GM12878 (cell line): ENCODE data around the gene GTPBP4. TPM values are rescaled to one million over a fixed set of nuclear protein-coding genes. Genes with fewer than 3 reads are reported as not detected.

ENCODE experiments used
- ATAC-seq: fragments of 200-7000 bp; cut with Tn5 transposase; 3 replicates; pipeline ENCODE4 v1.9.1; 2020; ENCODE audit warnings: mild to moderate bottlenecking, moderate library complexity
- BruUV-seq: library from RNA; stranded (reverse); fragments of 400-500 nt; replicated peaks from 2 replicates; lab custom pipeline; 2021; lab: Mats Ljungman, UMichigan
- CTCF ChIA-PET: fragments of 300-600 bp; sonication (Branson Sonifier 250); formaldehyde crosslinking; extraction: SDS; loops from one replicate; lab custom pipeline; 2021; ENCODE audit warnings: inconsistent platforms; lab: Yijun Ruan, JAX
- POLR2A ChIA-PET: fragments of 350-600 bp; formaldehyde crosslinking; extraction: SDS; loops from one replicate; lab custom pipeline; 2021; ENCODE audit warnings: inconsistent platforms; lab: Charles Lee
- RAD21 ChIA-PET: fragments of 300-600 bp; sonication (Branson Sonifier 250); formaldehyde crosslinking; loops from one replicate; lab custom pipeline; 2023; ENCODE audit warnings: antibody characterized with exemption; ENCODE audit not compliant: unreplicated experiment; lab: Charles Lee
- SMC1A ChIA-PET: fragments of 300-600 bp; sonication (Branson Sonifier 250); formaldehyde crosslinking; loops from one replicate; lab custom pipeline; 2023; ENCODE audit not compliant: unreplicated experiment, uncharacterized antibody; lab: Charles Lee
- DNase-seq: peaks from one replicate; pipeline ENCODE4 v3.0.0-alpha.2; 2011; ENCODE audit warnings: low read depth, low spot score
- FAIRE-seq: peaks from 3 replicates; lab custom pipeline; 2011; peaks lifted over from hg19 to GRCh38; lab: Jason Lieb, UNC
- H2AFZ ChIP-seq: 2 replicates; pipeline ENCODE4 v1.6.0; 2011; ENCODE audit warnings: low read depth, low read length, control low read depth; ENCODE audit not compliant: control insufficient read depth
- H3K27ac ChIP-seq: 2 replicates; pipeline ENCODE4 v1.5.1; 2011; ENCODE audit warnings: control low read depth; ENCODE audit not compliant: control insufficient read depth, insufficient read depth
- H3K27me3 ChIP-seq, 2 experiments: replicated peaks in 1 of 2; 2 replicates each; pipeline versions ENCODE4 v1.6.0 to v1.6.1; 2011; ENCODE audit warnings: low read length in 1 of 2; ENCODE audit not compliant: control insufficient read depth in 2 of 2, insufficient read depth in 2 of 2
- H3K36me3 ChIP-seq, 2 experiments: 2 replicates each; pipeline ENCODE4 v1.5.1; 2011; ENCODE audit warnings: low read length in 1 of 2; ENCODE audit not compliant: control insufficient read depth in 2 of 2, insufficient read depth in 2 of 2
- H3K4me1 ChIP-seq: 2 replicates; pipeline ENCODE4 v1.6.1; 2011; ENCODE audit warnings: mild to moderate bottlenecking, low read length, moderate library complexity, mixed read lengths; ENCODE audit not compliant: control insufficient read depth, insufficient read depth
- H3K4me2 ChIP-seq: 2 replicates; pipeline ENCODE4 v1.6.0; 2011; ENCODE audit warnings: control low read depth; ENCODE audit not compliant: control insufficient read depth, insufficient read depth
- H3K4me3 ChIP-seq: fragments of 200-600 bp; sonication (generic); 2 replicates; pipeline ENCODE4 v1.5.1; 2016
- H3K79me2 ChIP-seq: 2 replicates; pipeline ENCODE4 v1.6.0; 2011; ENCODE audit warnings: low read length; ENCODE audit not compliant: control insufficient read depth, insufficient read depth
- H3K9ac ChIP-seq: 2 replicates; pipeline ENCODE4 v1.8.0; 2011; ENCODE audit warnings: low read length, control low read depth, mixed read lengths; ENCODE audit not compliant: control insufficient read depth, insufficient read depth
- H3K9me3 ChIP-seq: replicated peaks from 3 replicates; pipeline ENCODE4 v1.5.1; 2011; ENCODE audit warnings: mild to moderate bottlenecking, low read length; ENCODE audit not compliant: control insufficient read depth, insufficient read depth
- H4K20me1 ChIP-seq: 2 replicates; pipeline ENCODE4 v1.6.0; 2011; ENCODE audit not compliant: control insufficient read depth, insufficient read depth
- CREM ChIP-seq: IDR thresholded peaks from 2 replicates; pipeline ENCODE4 v1.6.1; 2014; ENCODE audit warnings: antibody characterized with exemption, low read depth
- E4F1 ChIP-seq: fragments of 450-650 bp; IDR thresholded peaks from 2 replicates; pipeline ENCODE4 v1.6.1; 2018; ENCODE audit warnings: borderline replicate concordance, mild to moderate bottlenecking; ENCODE audit not compliant: partially characterized antibody
- MEF2B ChIP-seq: fragments of 450-650 bp; IDR thresholded peaks from 2 replicates; pipeline ENCODE4 v1.6.1; 2018; ENCODE audit warnings: mild to moderate bottlenecking, moderate library complexity; ENCODE audit not compliant: partially characterized antibody, poor library complexity, severe bottlenecking
- MLLT1 ChIP-seq: fragments of 450-650 bp; IDR thresholded peaks from 2 replicates; pipeline ENCODE4 v1.6.1; 2016; ENCODE audit warnings: mild to moderate bottlenecking
- NBN ChIP-seq: fragments of 450-650 bp; IDR thresholded peaks from 2 replicates; pipeline ENCODE4 v1.6.1; 2016
- NRF1 ChIP-seq: conservative IDR thresholded peaks from 2 replicates; pipeline ENCODE4 v1.6.1; 2011; ENCODE audit warnings: mild to moderate bottlenecking, low read depth, low read length, improper control_type of control experiment
- PML ChIP-seq: IDR thresholded peaks from 2 replicates; pipeline ENCODE4 v1.6.1; 2012; ENCODE audit warnings: low read length, inconsistent platforms
- POLR2AphosphoS5 ChIP-seq: IDR thresholded peaks from 2 replicates; pipeline ENCODE4 v1.6.1; 2011; ENCODE audit warnings: mild to moderate bottlenecking, low read length, inconsistent platforms
- PRDM15 ChIP-seq: fragments of 450-650 bp; formaldehyde crosslinking; IDR thresholded peaks from 2 replicates; pipeline ENCODE4 v1.4.0; 2020; ENCODE audit warnings: mild to moderate bottlenecking, moderate library complexity
- SMARCA5 ChIP-seq: fragments of 450-650 bp; IDR thresholded peaks from 2 replicates; pipeline ENCODE4 v1.6.1; 2017; ENCODE audit warnings: mild to moderate bottlenecking
- ZNF592 ChIP-seq: fragments of 450-650 bp; IDR thresholded peaks from 2 replicates; pipeline ENCODE4 v1.6.1; 2017; ENCODE audit warnings: mild to moderate bottlenecking, moderate library complexity
- WGBS: methylation state at CpG from one replicate; pipeline ENCODE4 v1.1.6; 2016; ENCODE audit warnings: low lambda C conversion rate; ENCODE audit not compliant: insufficient replicate concordance, insufficient coverage; ENCODE audit errors: missing lambda C conversion rate; 5-methylcytosine and 5-hydroxymethylcytosine counted together
- in situ Hi-C: fragments of 300-500 bp; cut with MboI; formaldehyde crosslinking; loops from 9 replicates; pipeline ENCODE4 v1.14.3; 2018; ENCODE audit warnings: mixed read lengths
- intact Hi-C: fragments of 100-400 bp; cut with micrococcal nuclease; formaldehyde crosslinking; loops from one replicate; pipeline ENCODE4 v1.14.2; 2022; ENCODE audit not compliant: unreplicated experiment
- polyA plus RNA-seq, 11 experiments: library from polyadenylated mRNA; depleted of rRNA in 4 of 11; unstranded in 6 of 11; stranded (reverse) in 5 of 11; fragments of >200 nt; fragmentation: Nextera tagmentation in 4 of 11; fragmentation: Illumina TruSeq in 1 of 11; extraction: Ambion mirVana in 4 of 11; extraction: Trizol in 1 of 11; gene quantifications; 1 replicate in 1 of 11; 2 replicates in 10 of 11; pipeline versions ENCODE4 v1.2.1 to v1.2.3, GENCODE V29; 2011 to 2016; ENCODE audit warnings: inconsistent platforms in 2 of 11, missing spikeins in 2 of 11, low read depth in 1 of 11
- total RNA-seq, 4 experiments: library from RNA; depleted of rRNA in 3 of 4; stranded (reverse); fragments of >200 nt in 3 of 4; fragmentation: Illumina TruSeq in 1 of 4; extraction: Trizol in 1 of 4; gene quantifications; 2 replicates each; pipeline versions ENCODE4 v1.2.1 to v1.2.3, GENCODE V29; 2013 to 2021

Gene GTPBP4
- total and polyA plus RNA-seq, 10 of the 15 experiments (the other 5 are each of a cell fraction or from before 2014, with no cell fraction given), result 58.5 to 118 (median 71.4) TPM

- WGBS, result 1% methylated on average over 35 of the region's 37 CpGs
- no peak for FAIRE-seq
- in situ Hi-C loops (no loop called here), intact Hi-C loops (loop anchor here (2.0 kb wide), 1 partner anchor 118 kb away; the partner anchor contains the start of gene LARP4B)
- Histone ChIP-seq H3K4me3 (peak overlapping the region; percentile 73), H3K79me2 (peaks cover 81% of the 10 kb centered on the region), H3K9me3 (no peaks in the 10 kb centered on the region), H3K27me3 (no peaks in the 10 kb centered on the region), H3K4me2 (peak overlapping the region; percentile 95), H3K36me3 (peaks cover 0 to 8% of the 10 kb centered on the region in 2 experiments; a peak in 2 of 4 replicates), H2AFZ (peak overlapping the region; percentile 30; the same call in 1 of the 2 replicates), H3K27ac (peak overlapping the region; percentile 96), H4K20me1 (peaks cover 3% of the 10 kb centered on the region; the same call in 1 of the 2 replicates), H3K4me1 (peaks cover 5% of the 10 kb centered on the region), H3K9ac (peak overlapping the region; percentile 92)
- TSS peak; percentile 78 for BruUV-seq
- no peak for DNase-seq
- ChIA-PET SMC1A (interaction anchor here (0.6 to 1.9 kb wide), 2 partner anchors 10 to 55 kb away, joined by 4 to 6 read pairs; no protein-coding TSS in a partner anchor), POLR2A (interaction anchor here (0.6 to 3.6 kb wide), 7 partner anchors 10 to 180 kb away, joined by 3 to 19 read pairs (median 5); no protein-coding TSS in a partner anchor), RAD21 (interaction anchor here (1.1 to 3.1 kb wide), 6 partner anchors 11 to 163 kb away, joined by 4 to 9 read pairs (median 4); partner anchors contain the start of gene GTPBP4), CTCF (interaction anchor here (1.2 to 2.1 kb wide), 2 partner anchors 9 to 26 kb away, joined by 6 to 8 read pairs; no protein-coding TSS in a partner anchor)
- no peak for ATAC-seq
- TF ChIP-seq E4F1 (no peak), CREM (peak; percentile 64), ZNF592 (no peak), PML (no peak), NBN (0 out of 2 replicates have a peak, but pooled peaks have one; percentile 5), MEF2B (no peak), PRDM15 (CRISPR knock-in tag) (peak; percentile 50; the same call in 1 of the 2 replicates), SMARCA5 (peak; percentile 15; the same call in 1 of the 2 replicates), POLR2AphosphoS5 (no peak), MLLT1 (peak; percentile 69), NRF1 (no peak)
These were observed 60.1 kb downstream of the GTPBP4 start for GRCh38 chr10:1048349-1048731.
